ENCODE results near the gene LRP2BP.
A peak's percentile ranks its signal among the peaks of the same experiment; 100 is the strongest.

Gene LRP2BP

DNA sequence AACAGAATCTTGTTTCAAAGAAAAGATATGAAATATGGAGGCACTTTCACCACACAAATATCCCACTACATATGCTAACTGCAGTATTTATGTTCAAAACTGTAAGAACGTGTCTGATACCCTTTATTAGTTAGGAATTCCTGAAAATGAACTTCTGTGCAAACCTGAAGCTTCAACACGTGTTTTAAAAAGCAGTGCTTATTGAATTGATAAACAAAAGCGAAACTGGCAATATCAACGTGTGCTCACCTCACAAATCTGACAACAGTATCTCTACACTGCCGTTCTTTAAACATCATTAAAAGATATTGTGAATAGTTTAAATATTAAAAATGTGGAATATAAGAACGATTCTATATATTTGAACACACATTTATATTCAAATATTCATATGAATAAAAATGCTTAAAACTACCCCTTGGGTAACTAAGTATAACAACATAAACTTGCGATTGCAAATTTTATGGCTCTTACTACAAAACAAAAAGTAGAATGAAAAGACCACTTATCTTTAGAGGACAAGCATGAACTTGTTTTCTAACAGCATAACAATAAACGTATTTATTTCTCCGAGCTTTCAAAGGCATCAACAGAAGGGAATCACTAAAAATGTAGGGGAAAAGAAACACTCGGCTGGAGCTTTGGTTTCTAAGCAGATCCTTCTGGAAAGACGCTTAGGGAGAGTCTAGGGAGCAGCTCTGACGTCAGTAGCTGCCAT, at the start of gene LRP2BP:
Gene LRP2BP (minus strand): TSS at position 687 of the 718 bp plus-strand sequence. CDS start 17,738 bp downstream, outside the sequence.
- in situ Hi-C loops (cut with HindIII; ENCODE audit: low pct_unique_long_range_greater_than_20kb, low sequenced_read_pairs) = no loop called here
- DNase-seq (ENCODE audit: low read depth in 1 of 2, low spot score in 1 of 2) = no peak
- TF ChIP-seq JUND (IDR thresholded peaks at IDR 0.05; ENCODE audit: low read depth) = no peak

DNA sequence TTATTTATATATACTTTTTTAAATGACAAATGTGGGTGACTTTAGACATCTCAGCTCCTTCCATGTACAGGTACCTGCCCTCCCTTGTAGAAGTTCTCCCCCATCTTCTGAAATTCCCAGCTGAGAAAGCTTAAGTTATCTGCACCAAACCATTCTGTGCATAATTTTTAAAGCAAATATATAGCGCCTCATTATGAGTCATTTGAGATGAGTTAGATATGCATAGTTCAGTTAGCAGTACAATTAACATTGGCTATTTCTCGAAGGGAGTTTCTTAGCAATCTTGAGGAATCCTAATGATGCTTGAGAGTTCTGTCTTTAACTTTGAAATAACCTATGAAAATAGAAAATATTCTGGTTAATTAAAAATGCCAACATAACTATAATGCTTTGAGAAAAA, 49.5 kb upstream of the LRP2BP start:
- in situ Hi-C loops (cut with HindIII; ENCODE audit: low pct_unique_long_range_greater_than_20kb, low sequenced_read_pairs) = no loop called here
- no peak for DNase-seq (ENCODE audit: low read depth in 1 of 2, low spot score in 1 of 2)
- TF ChIP-seq JUND (IDR thresholded peaks at IDR 0.05; ENCODE audit: low read depth) = no peak

- DNase-seq (ENCODE audit: low read depth in 1 of 2, low spot score in 1 of 2) = no peak
- no peak for TF ChIP-seq JUND (IDR thresholded peaks at IDR 0.05; ENCODE audit: low read depth)
- in situ Hi-C loops (cut with HindIII; ENCODE audit: low pct_unique_long_range_greater_than_20kb, low sequenced_read_pairs) = no loop called here
These were observed 45.8 kb upstream of the LRP2BP start for GRCh38 chr4:185441479-185441878.

GRCh38 chr4:185437809-185438208, 42.1 kb upstream of the LRP2BP start:
- DNase-seq (ENCODE audit: low read depth in 1 of 2, low spot score in 1 of 2) = no peak
- in situ Hi-C loops (cut with HindIII; ENCODE audit: low pct_unique_long_range_greater_than_20kb, low sequenced_read_pairs) = no loop called here
- no peak for TF ChIP-seq JUND (IDR thresholded peaks at IDR 0.05; ENCODE audit: low read depth)

DNA sequence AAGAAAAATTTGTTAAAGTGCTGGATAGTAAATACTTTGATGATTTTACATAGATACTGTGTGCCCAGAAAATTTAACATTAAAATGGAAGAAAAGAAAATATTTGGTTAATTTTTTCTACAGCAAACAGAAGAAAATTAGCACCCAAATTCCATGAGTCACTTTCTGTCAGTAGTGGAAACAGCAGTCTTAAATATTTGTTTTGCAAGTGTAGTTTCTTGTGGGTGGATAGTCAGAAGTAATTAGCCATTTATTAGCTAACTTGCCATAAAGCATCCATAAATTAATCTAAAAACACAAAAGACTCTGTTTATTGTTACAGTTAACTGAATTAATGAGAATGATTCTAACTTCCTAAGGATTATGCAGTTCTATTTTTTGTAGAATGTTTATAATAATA, 39.7 kb upstream of the LRP2BP start:
- no peak for DNase-seq (ENCODE audit: low read depth in 1 of 2, low spot score in 1 of 2)
- in situ Hi-C loops (cut with HindIII; ENCODE audit: low pct_unique_long_range_greater_than_20kb, low sequenced_read_pairs) = no loop called here
- TF ChIP-seq JUND (IDR thresholded peaks at IDR 0.05; ENCODE audit: low read depth) = no peak

GRCh38 chr4:185429660-185430059, 33.9 kb upstream of the LRP2BP start:
- DNase-seq (ENCODE audit: low read depth in 1 of 2, low spot score in 1 of 2) = no peak
- no peak for TF ChIP-seq JUND (IDR thresholded peaks at IDR 0.05; ENCODE audit: low read depth)
- in situ Hi-C loops (cut with HindIII; ENCODE audit: low pct_unique_long_range_greater_than_20kb, low sequenced_read_pairs) = no loop called here

DNA sequence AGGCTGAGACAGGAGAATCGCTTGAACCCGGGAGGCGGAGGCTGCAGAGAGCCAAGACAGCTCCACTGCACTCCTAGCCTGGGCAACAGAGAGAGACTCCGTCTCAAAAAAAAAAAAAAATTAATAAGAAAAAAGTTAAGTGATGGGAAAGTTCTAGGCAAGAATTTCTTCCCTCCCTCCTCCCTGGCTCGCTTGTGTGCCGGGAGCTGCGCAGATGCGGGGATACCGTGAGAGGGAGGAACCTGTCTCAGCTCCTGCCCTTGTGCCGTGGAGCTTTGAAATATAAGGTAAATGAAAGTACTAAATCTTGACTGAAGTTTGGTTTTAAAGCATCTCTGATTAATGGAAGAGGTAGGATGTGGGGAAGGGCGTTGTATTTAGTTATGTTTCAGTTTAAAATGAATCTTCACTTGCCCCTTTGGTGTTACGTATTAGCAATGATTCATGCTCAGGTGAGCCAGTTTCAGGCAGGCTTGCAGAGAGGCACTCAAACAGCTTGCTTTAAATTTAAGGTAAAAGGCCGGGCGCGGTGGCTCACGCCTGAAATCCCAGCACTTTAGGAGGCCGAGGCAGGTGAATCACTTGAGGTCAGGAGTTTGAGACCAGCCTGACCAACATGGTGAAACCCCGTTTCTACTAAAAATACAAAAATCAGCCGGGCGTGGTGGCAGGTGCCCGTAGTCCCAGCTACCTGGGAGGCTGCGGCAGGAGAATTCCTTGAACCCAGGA, 31.4 kb upstream of the LRP2BP start:
- DNase-seq (ENCODE audit: low read depth in 1 of 2, low spot score in 1 of 2) = no peak
- in situ Hi-C loops (cut with HindIII; ENCODE audit: low pct_unique_long_range_greater_than_20kb, low sequenced_read_pairs) = no loop called here
- TF ChIP-seq JUND (IDR thresholded peaks at IDR 0.05; ENCODE audit: low read depth) = no peak

DNA sequence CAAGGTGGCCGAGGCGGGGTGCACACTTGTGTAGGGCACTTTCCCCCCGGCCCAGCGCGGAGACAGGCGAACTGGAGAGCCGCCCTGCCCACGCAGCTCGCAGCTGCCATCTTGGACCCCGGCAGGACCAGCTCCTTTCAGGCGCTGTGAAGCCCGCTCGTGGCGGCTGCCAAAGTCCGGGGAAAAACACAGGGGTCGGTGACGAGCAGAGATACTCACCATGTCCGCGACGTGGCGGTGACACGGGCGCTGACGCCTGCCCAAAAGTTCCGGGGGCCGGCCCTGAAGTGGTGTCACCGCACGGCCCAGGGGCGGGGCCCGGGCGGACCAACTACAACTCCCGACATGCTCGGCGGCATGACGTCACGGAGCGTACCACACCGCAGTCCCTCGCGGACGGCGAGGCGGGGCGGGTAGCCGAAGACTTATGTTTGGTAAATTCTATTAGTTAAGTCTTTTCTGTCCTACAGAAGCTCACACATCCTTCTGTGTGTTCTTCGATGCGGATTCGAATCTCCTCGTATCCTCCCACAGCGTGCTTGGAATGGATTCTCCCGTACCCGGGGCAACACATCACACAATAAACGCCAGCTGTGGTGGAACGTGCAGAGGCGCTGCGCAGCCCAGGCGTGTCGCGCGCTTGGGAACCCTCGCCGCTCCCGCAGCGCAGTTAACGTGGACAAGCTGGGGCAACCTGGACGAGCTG, 30.1 kb upstream of the LRP2BP start, which contains the start of gene UFSP2:
Gene UFSP2 (minus strand): TSS at position 318 of the 706 bp plus-strand sequence. CDS start 96 bp downstream, at position 222.
- peak; percentile 57 to 90 for DNase-seq (ENCODE audit: low read depth in 1 of 2, low spot score in 1 of 2)
- in situ Hi-C loops (cut with HindIII; ENCODE audit: low pct_unique_long_range_greater_than_20kb, low sequenced_read_pairs) = no loop called here
- no peak for TF ChIP-seq JUND (IDR thresholded peaks at IDR 0.05; ENCODE audit: low read depth)

DNA sequence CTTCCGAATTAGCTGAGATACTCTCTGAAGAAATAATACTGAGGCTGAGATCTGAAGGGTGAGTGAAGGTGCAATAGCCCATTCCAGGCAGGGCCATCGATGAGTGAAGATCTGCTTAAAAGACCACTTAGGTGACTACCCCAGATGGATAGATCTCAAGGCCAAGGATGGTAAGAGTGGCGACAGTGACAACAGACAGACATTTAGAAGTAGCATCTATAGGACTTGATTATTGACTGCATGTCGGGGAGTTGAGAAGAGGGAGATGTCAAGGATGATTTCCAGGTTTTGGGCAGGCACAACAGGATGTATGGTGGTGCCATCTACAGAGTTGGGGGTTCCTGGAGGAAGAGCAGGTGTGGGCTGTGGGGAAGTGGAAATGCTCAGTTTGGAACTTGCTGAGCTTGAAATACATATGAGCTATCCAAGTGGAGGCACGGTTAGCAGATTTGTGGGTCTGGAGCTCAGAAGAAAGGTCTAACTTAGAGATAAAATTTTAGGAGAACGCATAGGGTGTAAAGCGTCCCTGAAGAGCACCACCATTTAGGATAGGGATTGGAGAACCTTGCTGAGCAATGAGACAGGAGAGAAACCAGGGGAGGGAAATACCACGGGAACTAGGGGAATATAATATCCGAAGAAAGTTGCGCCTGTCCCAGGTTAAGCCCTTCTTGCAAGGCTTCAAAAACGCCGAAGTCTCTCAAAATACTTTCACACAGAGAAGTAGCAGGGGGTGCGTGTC, 29.4 kb upstream of the LRP2BP start:
- TF ChIP-seq JUND (IDR thresholded peaks at IDR 0.05; ENCODE audit: low read depth) = no peak
- in situ Hi-C loops (cut with HindIII; ENCODE audit: low pct_unique_long_range_greater_than_20kb, low sequenced_read_pairs) = no loop called here
- DNase-seq (ENCODE audit: low read depth in 1 of 2, low spot score in 1 of 2) = peak; percentile 24 to 50

- no peak for TF ChIP-seq JUND (IDR thresholded peaks at IDR 0.05; ENCODE audit: low read depth)
- in situ Hi-C loops (cut with HindIII; ENCODE audit: low pct_unique_long_range_greater_than_20kb, low sequenced_read_pairs) = no loop called here
- DNase-seq (ENCODE audit: low read depth in 1 of 2, low spot score in 1 of 2) = no peak
These were observed 25.8 kb upstream of the LRP2BP start for GRCh38 chr4:185421366-185422124.

- no peak for TF ChIP-seq JUND (IDR thresholded peaks at IDR 0.05; ENCODE audit: low read depth)
- in situ Hi-C loops (cut with HindIII; ENCODE audit: low pct_unique_long_range_greater_than_20kb, low sequenced_read_pairs) = no loop called here
- no peak for DNase-seq (ENCODE audit: low read depth in 1 of 2, low spot score in 1 of 2)
These were observed 21.2 kb upstream of the LRP2BP start for GRCh38 chr4:185416955-185417354.

GRCh38 chr4:185412412-185412811, 16.7 kb upstream of the LRP2BP start:
- TF ChIP-seq JUND (IDR thresholded peaks at IDR 0.05; ENCODE audit: low read depth) = no peak
- DNase-seq (ENCODE audit: low read depth in 1 of 2, low spot score in 1 of 2) = no peak
- in situ Hi-C loops (cut with HindIII; ENCODE audit: low pct_unique_long_range_greater_than_20kb, low sequenced_read_pairs) = no loop called here

Data from T47D (cell line).